WTC11 (cell line): ENCODE results near the gene RPL13A. TPM values are rescaled to one million over a fixed set of nuclear protein-coding genes. Genes with fewer than 3 reads are reported as not detected.

Source experiments
- ATAC-seq: fragments of 200-7000 bp; cut with Tn5 transposase; 2 replicates; pipeline ENCODE4 v1.10.0; 2021; ENCODE audit warnings: mild to moderate bottlenecking, moderate library complexity
- CTCF ChIA-PET: fragments of 300-600 bp; sonication (Branson Sonifier 250); formaldehyde crosslinking; loops from one replicate; lab custom pipeline; 2021; ENCODE audit warnings: antibody characterized with exemption; lab: Charles Lee
- POLR2A ChIA-PET: fragments of 350-600 bp; sonication (Branson Sonifier 250); formaldehyde crosslinking; loops from one replicate; lab custom pipeline; 2021; ENCODE audit warnings: antibody characterized with exemption; lab: Charles Lee
- DNase-seq: peaks from one replicate; pipeline ENCODE4 v3.0.0; 2021; ENCODE audit warnings: low spot score
- H3K27ac Mint-ChIP-seq: 2 replicates; pipeline ENCODE4 v1.8.0; 2021; ENCODE audit warnings: mixed read lengths
- H3K27me3 Mint-ChIP-seq: 2 replicates; pipeline ENCODE4 v1.8.0; 2021; ENCODE audit warnings: low read depth, mild to moderate bottlenecking, moderate library complexity, mixed read lengths
- H3K36me3 Mint-ChIP-seq: 2 replicates; pipeline ENCODE4 v1.8.0; 2021; ENCODE audit warnings: mixed read lengths
- H3K4me1 Mint-ChIP-seq: 2 replicates; pipeline ENCODE4 v1.8.0; 2022; ENCODE audit warnings: mixed read lengths
- H3K4me3 Mint-ChIP-seq: 2 replicates; pipeline ENCODE4 v1.8.0; 2021; ENCODE audit warnings: mild to moderate bottlenecking, moderate library complexity, mixed read lengths
- H3K9me3 Mint-ChIP-seq: 2 replicates; pipeline ENCODE4 v1.8.0; 2021; ENCODE audit warnings: mixed read lengths
- AR ChIP-seq: fragments of 250-450 bp; sonication (Bioruptor Pico); IDR thresholded peaks from 2 replicates; pipeline ENCODE4 v1.9.0; 2021; ENCODE audit warnings: mild to moderate bottlenecking
- CREM ChIP-seq: sonication (generic); formaldehyde crosslinking; IDR thresholded peaks from 2 replicates; pipeline ENCODE4 v1.8.1; 2022; ENCODE audit warnings: mild to moderate bottlenecking, missing genetic modification reagents, moderate library complexity
- CTCF ChIP-seq: fragments of 200-600 bp; IDR thresholded peaks from 2 replicates; pipeline ENCODE4 v1.8.0; 2022; ENCODE audit warnings: antibody characterized with exemption
- GABPB1 ChIP-seq: sonication (generic); formaldehyde crosslinking; IDR thresholded peaks from 2 replicates; pipeline ENCODE4 v1.8.1; 2023; ENCODE audit warnings: mild to moderate bottlenecking, missing genetic modification reagents
- GTF2I ChIP-seq: fragments of 250-450 bp; sonication (Bioruptor Pico); conservative IDR thresholded peaks from 2 replicates; pipeline ENCODE4 v1.4.0; 2021; ENCODE audit warnings: mild to moderate bottlenecking
- HMGA2 ChIP-seq: fragments of 250-450 bp; sonication (Bioruptor Pico); IDR thresholded peaks from 2 replicates; pipeline ENCODE4 v1.4.0; 2021; ENCODE audit warnings: mild to moderate bottlenecking, moderate library complexity
- HMGXB4 ChIP-seq: sonication (generic); formaldehyde crosslinking; IDR thresholded peaks from 2 replicates; pipeline ENCODE4 v1.8.1; 2023; ENCODE audit warnings: mild to moderate bottlenecking, moderate library complexity, missing genetic modification reagents
- IRF2 ChIP-seq: sonication (generic); formaldehyde crosslinking; IDR thresholded peaks from 2 replicates; pipeline ENCODE4 v1.8.0; 2022; ENCODE audit warnings: low read depth, missing genetic modification reagents, borderline replicate concordance
- JUN ChIP-seq: sonication (generic); formaldehyde crosslinking; IDR thresholded peaks from 2 replicates; pipeline ENCODE4 v1.8.0; 2023; ENCODE audit warnings: mild to moderate bottlenecking, missing genetic modification reagents
- KAT7 ChIP-seq: sonication (generic); formaldehyde crosslinking; IDR thresholded peaks from 2 replicates; pipeline ENCODE4 v1.8.1; 2023; ENCODE audit warnings: missing genetic modification reagents, mild to moderate bottlenecking, borderline replicate concordance
- MAX ChIP-seq: sonication (generic); formaldehyde crosslinking; IDR thresholded peaks from 2 replicates; pipeline ENCODE4 v1.8.0; 2022; ENCODE audit warnings: mild to moderate bottlenecking, missing genetic modification reagents
- NFATC4 ChIP-seq: fragments of 250-450 bp; sonication (Bioruptor Pico); IDR thresholded peaks from 2 replicates; pipeline ENCODE4 v1.9.0; 2021; ENCODE audit warnings: mild to moderate bottlenecking
- NR2C2 ChIP-seq: sonication (generic); formaldehyde crosslinking; IDR thresholded peaks from 2 replicates; pipeline ENCODE4 v1.8.0; 2022; ENCODE audit warnings: mild to moderate bottlenecking, missing genetic modification reagents
- NR3C1 ChIP-seq: sonication (generic); formaldehyde crosslinking; conservative IDR thresholded peaks from 2 replicates; pipeline ENCODE4 v1.8.1; 2023; ENCODE audit warnings: low read depth, mild to moderate bottlenecking, missing genetic modification reagents
- OVOL2 ChIP-seq: fragments of 250-450 bp; sonication (Bioruptor Pico); IDR thresholded peaks from 2 replicates; pipeline ENCODE4 v1.9.0; 2021; ENCODE audit warnings: mild to moderate bottlenecking, borderline replicate concordance
- PRRX2 ChIP-seq: fragments of 250-450 bp; sonication (Bioruptor Pico); IDR thresholded peaks from 2 replicates; pipeline ENCODE4 v1.8.0; 2021; ENCODE audit warnings: mild to moderate bottlenecking
- RELA ChIP-seq: sonication (generic); formaldehyde crosslinking; IDR thresholded peaks from 2 replicates; pipeline ENCODE4 v1.8.1; 2022; ENCODE audit warnings: missing genetic modification reagents, mild to moderate bottlenecking, borderline replicate concordance
- SMAD4 ChIP-seq: sonication (generic); formaldehyde crosslinking; IDR thresholded peaks from 2 replicates; pipeline ENCODE4 v1.8.0; 2022; ENCODE audit warnings: mild to moderate bottlenecking, missing genetic modification reagents
- TEAD1 ChIP-seq: sonication (generic); formaldehyde crosslinking; IDR thresholded peaks from 2 replicates; pipeline ENCODE4 v1.8.0; 2022; ENCODE audit warnings: mild to moderate bottlenecking, missing genetic modification reagents
- ZNF121 ChIP-seq: sonication (generic); formaldehyde crosslinking; IDR thresholded peaks from 2 replicates; pipeline ENCODE4 v1.8.0; 2023; ENCODE audit warnings: missing genetic modification reagents
- ZNF423 ChIP-seq: fragments of 250-450 bp; sonication (Bioruptor Pico); IDR thresholded peaks from 2 replicates; pipeline ENCODE4 v2.1.2; 2022; ENCODE audit warnings: mild to moderate bottlenecking, moderate library complexity
- ZNF512 ChIP-seq: sonication (generic); formaldehyde crosslinking; IDR thresholded peaks from 2 replicates; pipeline ENCODE4 v1.8.1; 2022; ENCODE audit warnings: missing genetic modification reagents, borderline replicate concordance
- ZNF671 ChIP-seq: fragments of 250-450 bp; sonication (Bioruptor Pico); IDR thresholded peaks from 2 replicates; pipeline ENCODE4 v1.8.0; 2021; ENCODE audit warnings: mild to moderate bottlenecking
- total RNA-seq: library from RNA; stranded (reverse); gene quantifications from 3 replicates; pipeline ENCODE4 v1.2.3, GENCODE V29; 2021
- TF ChIP-seq, protein P1 (sequence below): fragments of 250-450 bp; sonication (Bioruptor Pico); IDR thresholded peaks from 2 replicates; pipeline ENCODE4 v1.9.0; 2021; ENCODE audit warnings: moderate library complexity, mild to moderate bottlenecking, inconsistent platforms, borderline replicate concordance
- TF ChIP-seq, protein P2 (sequence below): fragments of 250-450 bp; sonication (Bioruptor Pico); IDR thresholded peaks from 2 replicates; pipeline ENCODE4 v1.8.0; 2021; ENCODE audit warnings: mild to moderate bottlenecking

The RPL13A gene
- total RNA-seq, 1 experiment from 2014 or later: 3,861 TPM

DNA sequence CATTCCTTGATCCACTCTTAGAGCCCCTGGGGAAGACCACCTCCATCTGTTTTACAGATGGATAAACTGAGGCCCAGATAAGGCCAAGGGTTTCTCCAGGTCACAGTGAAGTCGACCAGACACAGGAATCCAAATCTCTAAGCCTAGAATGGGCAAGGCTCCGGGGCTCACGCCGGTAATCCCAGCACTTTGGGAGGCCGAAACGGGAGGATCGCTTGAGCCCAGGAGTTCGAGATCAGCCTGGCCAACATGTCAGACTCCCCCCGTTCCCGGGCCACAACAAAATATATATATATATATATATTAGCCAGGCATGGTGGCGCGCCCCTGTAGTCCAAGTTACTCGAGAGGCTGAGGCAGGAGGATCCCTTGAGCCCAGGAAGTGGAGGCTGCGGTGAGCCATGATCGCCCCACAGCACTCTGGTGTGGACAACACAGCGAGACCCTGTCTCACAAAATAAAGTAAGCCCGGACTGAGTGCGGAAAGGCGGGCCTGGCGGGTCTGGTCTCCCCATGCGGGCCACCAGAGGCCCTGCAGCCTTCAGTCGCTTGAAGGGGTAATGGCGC is 615 bp upstream of the RPL13A start:
- Mint-ChIP-seq H3K27me3 (peaks cover 6% of the 10 kb centered on the region; the same call in 1 of the 2 replicates), H3K9me3 (no peaks in the 10 kb centered on the region), H3K4me1 (peaks cover 20% of the 10 kb centered on the region), H3K4me3 (peak overlapping the region; percentile 97), H3K27ac (no peak overlapping the region), H3K36me3 (peaks cover 43% of the 10 kb centered on the region)
- ChIA-PET POLR2A (interaction anchor here (1.5 kb wide), 1 partner anchor 10 kb away, joined by 9 read pairs; the partner anchor contains the start of gene RPS11), CTCF (no interaction called here)
- no peak for ATAC-seq
- no peak for TF ChIP-seq JUN (CRISPR knock-in tag)
- TF ChIP-seq KAT7 (CRISPR knock-in tag): no peak
- no peak for TF ChIP-seq HMGA2 (CRISPR knock-in tag)
- no peak for TF ChIP-seq OVOL2 (CRISPR knock-in tag)
- no peak for TF ChIP-seq CREM (CRISPR knock-in tag)
- TF ChIP-seq NR3C1 (CRISPR knock-in tag): no peak
- TF ChIP-seq MAX (CRISPR knock-in tag): no peak
- TF ChIP-seq ZNF512 (CRISPR knock-in tag): no peak
- TF ChIP-seq NFATC4 (CRISPR knock-in tag): no peak
- peak; percentile 82 for TF ChIP-seq ZNF121 (CRISPR knock-in tag)
- peak; percentile 95 for TF ChIP-seq GTF2I (CRISPR knock-in tag)
- TF ChIP-seq, protein P1, sequence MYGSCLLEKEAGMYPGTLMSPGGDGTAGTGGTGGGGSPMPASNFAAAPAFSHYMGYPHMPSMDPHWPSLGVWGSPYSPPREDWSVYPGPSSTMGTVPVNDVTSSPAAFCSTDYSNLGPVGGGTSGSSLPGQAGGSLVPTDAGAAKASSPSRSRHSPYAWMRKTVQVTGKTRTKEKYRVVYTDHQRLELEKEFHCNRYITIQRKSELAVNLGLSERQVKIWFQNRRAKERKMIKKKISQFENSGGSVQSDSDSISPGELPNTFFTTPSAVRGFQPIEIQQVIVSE: no peak
- TF ChIP-seq NR2C2 (CRISPR knock-in tag): no peak
- no peak for TF ChIP-seq AR (CRISPR knock-in tag)
- no peak for DNase-seq

DNA sequence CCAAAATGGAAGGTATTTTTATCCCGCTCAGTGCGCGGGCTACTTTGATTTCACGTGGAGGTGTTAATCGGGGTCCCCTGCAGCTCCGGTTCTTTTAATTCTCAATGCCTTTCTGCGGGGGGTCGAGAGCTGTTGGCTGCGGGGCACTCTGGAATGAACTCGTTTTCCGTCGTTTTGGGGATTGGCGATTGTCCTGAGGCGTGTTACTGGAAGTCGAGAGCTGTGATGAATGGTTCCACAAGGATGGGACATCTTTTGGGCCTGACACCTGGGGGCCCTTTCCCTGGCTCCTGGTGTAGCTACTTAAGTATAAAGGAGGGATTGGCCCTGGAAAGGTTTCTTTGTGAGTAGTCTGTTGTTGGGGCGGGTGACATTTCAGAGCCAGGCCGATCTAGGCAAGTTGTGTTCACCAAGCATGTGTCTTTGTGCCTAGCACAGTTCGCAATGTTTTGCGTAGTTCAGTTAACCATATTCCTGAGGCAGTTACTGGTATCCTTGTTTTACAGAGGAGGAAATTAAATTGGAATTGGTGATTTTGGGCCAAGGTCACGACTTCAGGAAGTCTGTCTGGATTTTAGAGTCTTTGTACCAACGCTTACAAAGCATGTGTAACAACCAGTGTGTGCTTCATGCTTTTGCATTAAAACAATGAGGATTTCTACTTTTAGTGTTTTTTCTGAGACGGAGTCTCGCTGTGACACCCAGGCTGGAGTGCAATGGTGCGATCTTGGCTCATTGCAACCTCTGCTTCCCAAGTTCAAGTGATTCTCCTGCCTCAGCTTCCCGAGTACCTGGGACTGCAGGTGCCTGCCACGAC is 846 bp downstream of the RPL13A start:
- H3K27me3 Mint-ChIP-seq: peaks cover 6% of the 10 kb centered on the region; the same call in 1 of the 2 replicates
- H3K27ac Mint-ChIP-seq: peak overlapping the region; percentile 96
- TF ChIP-seq ZNF423 (CRISPR knock-in tag): no peak
- TF ChIP-seq IRF2 (CRISPR knock-in tag): no peak
- TF ChIP-seq SMAD4 (CRISPR knock-in tag): no peak
- no peak for TF ChIP-seq HMGXB4 (CRISPR knock-in tag)
- no peak for TF ChIP-seq GABPB1 (CRISPR knock-in tag)
- TF ChIP-seq ZNF671: peak; percentile 54
- no peak for TF ChIP-seq CTCF
- TF ChIP-seq PRRX2: peak; percentile 84
- TF ChIP-seq, protein P2, sequence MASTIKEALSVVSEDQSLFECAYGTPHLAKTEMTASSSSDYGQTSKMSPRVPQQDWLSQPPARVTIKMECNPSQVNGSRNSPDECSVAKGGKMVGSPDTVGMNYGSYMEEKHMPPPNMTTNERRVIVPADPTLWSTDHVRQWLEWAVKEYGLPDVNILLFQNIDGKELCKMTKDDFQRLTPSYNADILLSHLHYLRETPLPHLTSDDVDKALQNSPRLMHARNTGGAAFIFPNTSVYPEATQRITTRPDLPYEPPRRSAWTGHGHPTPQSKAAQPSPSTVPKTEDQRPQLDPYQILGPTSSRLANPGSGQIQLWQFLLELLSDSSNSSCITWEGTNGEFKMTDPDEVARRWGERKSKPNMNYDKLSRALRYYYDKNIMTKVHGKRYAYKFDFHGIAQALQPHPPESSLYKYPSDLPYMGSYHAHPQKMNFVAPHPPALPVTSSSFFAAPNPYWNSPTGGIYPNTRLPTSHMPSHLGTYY (CRISPR knock-in tag): peak; percentile 79; the same call in 1 of the 2 replicates
- no peak for TF ChIP-seq TEAD1
- no peak for TF ChIP-seq RELA (CRISPR knock-in tag)

More for the DNA sequence above, 846 bp downstream of the RPL13A start:
- Mint-ChIP-seq H3K4me1 (peaks cover 20% of the 10 kb centered on the region), H3K9me3 (no peaks in the 10 kb centered on the region), H3K36me3 (peaks cover 55% of the 10 kb centered on the region), H3K4me3 (peak overlapping the region; percentile 97)
- ATAC-seq (no peak), DNase-seq (no peak)
- POLR2A ChIA-PET: interaction anchor here (1.1 to 1.5 kb wide), 3 partner anchors 8 to 39 kb away, joined by 4 to 9 read pairs (median 5); partner anchors contain the start of gene RPS11
- CTCF ChIA-PET: interaction anchor here (0.6 to 1.2 kb wide), 2 partner anchors 12 to 46 kb away, joined by 3 to 5 read pairs; no protein-coding TSS in a partner anchor
